IPS-18a (cell line): ENCODE data around the gene TKTL1.
"Not testable (repeated sequence)": the region's sequence is repeated elsewhere in the genome, so short reads cannot be mapped to it uniquely, and the experiment has no call there.

Experiments used
- H3K27ac ChIP-seq: one replicate; pipeline ENCODE4 v1.5.1; 2013; ENCODE audit warnings: low read length
- H3K27me3 ChIP-seq: one replicate; pipeline ENCODE4 v1.6.1; 2013; ENCODE audit warnings: mild to moderate bottlenecking, low read length; ENCODE audit not compliant: control insufficient read depth, insufficient read depth
- H3K36me3 ChIP-seq: one replicate; pipeline ENCODE4 v1.6.1; 2013; ENCODE audit warnings: low read depth, low read length; ENCODE audit not compliant: control insufficient read depth
- H3K4me1 ChIP-seq: one replicate; pipeline ENCODE4 v1.6.1; 2013; ENCODE audit warnings: low read depth, low read length; ENCODE audit not compliant: control insufficient read depth
- H3K4me3 ChIP-seq: one replicate; pipeline ENCODE4 v1.5.1; 2013; ENCODE audit warnings: low read length
- H3K9ac ChIP-seq: one replicate; pipeline ENCODE4 v1.6.1; 2013; ENCODE audit warnings: mild to moderate bottlenecking, low read length, moderate library complexity
- H3K9me3 ChIP-seq: one replicate; pipeline ENCODE4 v1.6.1; 2013; ENCODE audit warnings: low read depth, low read length; ENCODE audit not compliant: control insufficient read depth

TKTL1 gene

DNA sequence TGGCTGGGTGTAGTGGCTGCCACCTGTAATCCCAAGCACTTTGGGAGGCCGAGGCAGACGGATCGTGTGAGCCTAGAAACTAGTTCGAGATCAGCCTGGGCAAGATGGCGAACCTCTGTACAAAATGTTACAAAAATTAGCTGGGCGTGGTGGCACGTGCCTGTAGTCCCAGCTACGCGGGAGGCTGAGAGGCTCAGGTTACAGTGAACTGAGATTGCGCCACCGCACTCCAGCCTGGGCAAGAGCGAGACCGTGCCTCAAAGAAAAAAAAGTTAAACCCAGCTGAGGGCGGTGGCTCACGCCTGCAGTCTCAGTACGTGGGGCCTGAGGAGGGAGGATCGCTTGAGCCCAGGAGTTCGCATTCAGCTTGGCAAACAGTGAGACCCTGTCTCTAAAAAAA is 1.1 kb downstream of the TKTL1 start:
- Histone ChIP-seq H3K27ac (no peak overlapping the region), H3K9me3 (peaks cover 4% of the 10 kb centered on the region), H3K9ac (no peak overlapping the region)

GRCh38 chrX:154298312-154298711 is 2.7 kb downstream of the TKTL1 start:
- H3K4me1 ChIP-seq, result no peaks in the 10 kb centered on the region
- peaks cover 4% of the 10 kb centered on the region for H3K9me3 ChIP-seq
- H3K4me3 ChIP-seq, result no peak overlapping the region
- no peaks in the 10 kb centered on the region for H3K27me3 ChIP-seq
- no peak overlapping the region for H3K27ac ChIP-seq
- no peaks in the 10 kb centered on the region for H3K36me3 ChIP-seq
- no peak overlapping the region for H3K9ac ChIP-seq

More for the DNA sequence above, 1.1 kb downstream of the TKTL1 start:
- H3K36me3 ChIP-seq, result no peaks in the 10 kb centered on the region
- H3K4me3 ChIP-seq, result no peak overlapping the region
- H3K4me1 ChIP-seq, result no peaks in the 10 kb centered on the region
- no peaks in the 10 kb centered on the region for H3K27me3 ChIP-seq

DNA sequence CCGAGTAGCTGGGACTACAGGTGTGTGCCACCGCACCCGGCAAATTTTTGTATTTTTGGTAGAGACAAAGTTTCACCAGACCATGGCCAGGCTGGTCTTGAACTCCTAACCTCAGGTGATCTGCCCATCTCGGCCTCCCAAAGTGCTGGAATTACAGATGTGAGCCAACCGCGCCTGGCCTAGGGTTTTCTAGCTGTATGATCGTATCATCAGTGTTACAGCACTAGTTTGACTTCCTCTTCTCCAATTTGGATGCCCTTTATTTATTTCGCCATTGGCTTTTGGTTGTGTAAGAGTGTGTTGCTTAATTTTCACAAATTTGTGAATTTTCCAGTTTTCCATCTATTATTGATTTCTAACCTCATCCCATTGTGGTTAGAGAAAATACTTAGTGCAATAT is 5.2 kb downstream of the TKTL1 start:
- no peak overlapping the region for H3K27ac ChIP-seq
- no peaks in the 10 kb centered on the region for H3K4me1 ChIP-seq

DNA sequence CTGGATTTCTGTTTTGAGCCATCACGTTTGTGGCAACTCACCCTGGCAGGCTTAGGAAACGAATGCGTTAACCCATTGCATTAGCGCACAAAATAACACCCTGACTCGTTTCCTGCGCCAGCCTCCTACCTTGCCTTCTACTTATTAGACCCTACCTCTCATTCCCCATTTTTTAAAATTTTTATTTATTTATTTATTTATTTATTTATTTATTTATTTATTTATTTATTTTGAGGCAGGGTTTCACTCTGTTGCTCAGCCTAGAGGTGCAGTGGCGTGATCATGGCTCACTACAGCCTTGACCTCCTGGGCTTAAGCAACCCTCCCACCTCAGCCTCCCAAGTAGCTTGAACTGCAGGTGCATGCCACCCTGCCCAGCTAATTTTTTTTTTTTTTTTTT is 7.4 kb downstream of the TKTL1 start:
- not testable (repeated sequence) for H3K27me3 ChIP-seq, H3K4me3 ChIP-seq, H3K4me1 ChIP-seq, H3K9ac ChIP-seq, H3K27ac ChIP-seq, H3K36me3 ChIP-seq, H3K9me3 ChIP-seq

More for the DNA sequence above, 5.2 kb downstream of the TKTL1 start:
- peaks cover 4% of the 10 kb centered on the region for H3K9me3 ChIP-seq
- no peaks in the 10 kb centered on the region for H3K36me3 ChIP-seq
- H3K27me3 ChIP-seq, result no peaks in the 10 kb centered on the region
- no peak overlapping the region for H3K9ac ChIP-seq
- H3K4me3 ChIP-seq, result no peak overlapping the region

- no peaks in the 10 kb centered on the region for H3K36me3 ChIP-seq
- no peaks in the 10 kb centered on the region for H3K4me1 ChIP-seq
- no peaks in the 10 kb centered on the region for H3K27me3 ChIP-seq
- no peak overlapping the region for H3K4me3 ChIP-seq
- no peak overlapping the region for H3K27ac ChIP-seq
- H3K9ac ChIP-seq, result no peak overlapping the region
- no peaks in the 10 kb centered on the region for H3K9me3 ChIP-seq
These were observed 7.9 kb downstream of the TKTL1 start for GRCh38 chrX:154303476-154303875.

DNA sequence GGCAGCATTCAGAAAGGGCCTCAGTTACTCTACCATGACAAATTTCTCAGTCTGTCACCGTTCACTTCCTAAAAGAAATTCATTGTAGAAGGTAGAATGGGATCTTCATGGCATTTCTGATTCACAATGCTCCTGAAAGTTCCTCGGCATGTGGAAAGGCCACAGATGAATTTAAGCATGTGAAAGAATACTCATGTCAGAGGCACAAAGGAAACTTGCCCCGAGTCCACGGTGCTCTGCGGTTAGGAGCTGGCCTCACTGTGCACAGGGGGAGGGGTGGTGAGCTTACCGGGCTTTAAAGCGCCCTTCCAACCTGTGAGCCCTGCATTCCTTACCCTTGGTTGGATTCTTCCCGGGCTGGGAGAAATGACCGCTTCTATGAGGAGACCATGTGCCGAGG is 9.3 kb downstream of the TKTL1 start:
- Histone ChIP-seq H3K4me1 (no peaks in the 10 kb centered on the region), H3K27ac (no peak overlapping the region), H3K36me3 (no peaks in the 10 kb centered on the region), H3K9me3 (no peaks in the 10 kb centered on the region), H3K27me3 (no peaks in the 10 kb centered on the region), H3K4me3 (no peak overlapping the region), H3K9ac (no peak overlapping the region)

DNA sequence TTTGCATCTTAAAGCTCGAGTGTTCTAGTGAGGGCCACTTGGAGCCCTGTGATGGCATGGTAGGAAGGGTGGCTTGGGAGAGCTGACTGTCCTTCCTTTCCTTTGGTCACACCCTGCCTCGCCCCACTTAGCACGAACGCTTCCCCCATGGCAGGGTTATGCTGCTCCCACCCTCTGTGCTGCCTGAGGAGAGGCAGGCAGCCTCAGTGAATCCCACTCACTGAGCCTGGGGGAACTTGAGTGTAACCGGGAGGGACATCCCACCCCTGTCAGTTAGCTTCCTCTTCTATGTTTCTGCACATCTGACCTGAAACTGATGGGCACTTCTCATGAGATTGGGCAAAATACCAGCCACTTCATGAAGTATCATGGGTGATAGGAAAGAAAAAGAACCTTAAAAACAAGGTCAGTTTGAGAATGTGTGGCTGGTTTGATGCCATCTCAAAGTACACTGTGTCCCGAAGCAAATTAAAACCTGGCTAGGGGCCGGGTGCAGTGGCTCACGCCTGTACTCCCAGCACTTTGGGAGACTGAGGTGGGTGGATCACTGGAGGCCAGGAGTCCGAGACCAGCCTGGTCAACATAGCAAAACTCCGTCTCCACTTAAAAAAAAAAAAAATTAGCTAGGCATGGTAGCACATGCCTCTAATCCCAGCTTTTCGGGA is 10.1 kb downstream of the TKTL1 start:
- H3K27ac ChIP-seq, result no peak overlapping the region
- H3K9me3 ChIP-seq, result no peaks in the 10 kb centered on the region
- no peak overlapping the region for H3K9ac ChIP-seq
- no peaks in the 10 kb centered on the region for H3K36me3 ChIP-seq
- no peak overlapping the region for H3K4me3 ChIP-seq
- H3K27me3 ChIP-seq, result no peaks in the 10 kb centered on the region
- H3K4me1 ChIP-seq, result no peaks in the 10 kb centered on the region

DNA sequence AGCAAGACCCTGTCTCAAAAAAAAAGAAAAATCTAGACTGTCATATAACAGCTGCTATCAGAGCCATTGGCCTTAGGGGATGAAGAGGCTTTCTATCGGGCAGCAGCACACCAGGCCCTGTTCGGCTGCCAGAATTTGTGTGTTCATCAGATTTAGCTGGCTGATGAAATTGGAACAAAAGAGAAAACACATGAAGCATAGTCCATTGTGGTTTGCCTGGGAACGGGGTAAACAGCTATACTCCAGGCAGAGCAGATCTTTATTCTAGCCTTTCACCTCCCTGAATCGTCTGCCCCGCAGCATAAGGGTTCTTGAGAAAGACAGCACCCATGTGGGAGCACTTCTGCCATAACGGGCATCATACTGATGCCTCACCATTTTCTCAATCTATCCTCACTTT is 11.6 kb downstream of the TKTL1 start:
- Histone ChIP-seq H3K9ac (no peak overlapping the region), H3K4me3 (no peak overlapping the region), H3K27me3 (no peaks in the 10 kb centered on the region), H3K4me1 (no peaks in the 10 kb centered on the region), H3K36me3 (no peaks in the 10 kb centered on the region), H3K27ac (no peak overlapping the region), H3K9me3 (no peaks in the 10 kb centered on the region)

- H3K4me1 ChIP-seq, result no peaks in the 10 kb centered on the region
- no peaks in the 10 kb centered on the region for H3K27me3 ChIP-seq
- H3K4me3 ChIP-seq, result no peak overlapping the region
- H3K9me3 ChIP-seq, result no peaks in the 10 kb centered on the region
- H3K9ac ChIP-seq, result no peak overlapping the region
- H3K36me3 ChIP-seq, result no peaks in the 10 kb centered on the region
- H3K27ac ChIP-seq, result no peak overlapping the region
These were observed 12.7 kb downstream of the TKTL1 start for GRCh38 chrX:154308108-154308946.

DNA sequence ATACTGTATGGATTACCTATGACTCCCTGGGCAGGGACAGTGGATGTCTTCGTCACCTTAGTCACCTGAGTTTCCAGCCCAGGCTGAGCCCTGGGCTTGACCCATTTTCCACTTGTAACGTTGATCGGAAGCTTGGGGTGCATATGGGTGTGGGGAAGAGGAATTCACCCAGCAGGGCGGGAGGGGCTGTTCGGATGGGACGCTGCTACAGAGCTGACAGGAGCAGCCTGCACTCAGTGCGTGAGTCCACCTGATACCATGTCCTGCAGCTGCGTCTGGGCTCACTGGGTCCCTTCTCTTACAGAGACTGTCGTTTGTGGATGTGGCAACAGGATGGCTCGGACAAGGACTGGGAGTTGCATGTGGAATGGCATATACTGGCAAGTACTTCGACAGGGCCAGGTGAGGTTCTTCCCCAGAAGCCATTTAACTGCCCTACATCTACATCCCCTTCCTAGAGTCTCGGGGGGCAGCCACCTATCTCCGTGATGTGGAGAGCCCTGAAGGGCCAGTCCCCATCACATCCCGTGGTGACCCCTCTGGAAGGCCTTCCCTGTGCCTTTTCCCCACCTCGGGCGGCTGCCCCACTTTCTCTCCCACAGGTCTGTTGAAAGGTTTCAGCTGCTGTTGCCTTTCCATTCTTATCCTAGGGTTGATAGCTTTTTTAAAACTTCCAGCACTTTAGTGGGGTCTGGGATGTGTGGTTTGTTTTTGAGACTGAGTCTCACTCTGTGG is 13.6 kb downstream of the TKTL1 start:
- no peaks in the 10 kb centered on the region for H3K27me3 ChIP-seq
- no peaks in the 10 kb centered on the region for H3K36me3 ChIP-seq
- no peak overlapping the region for H3K4me3 ChIP-seq
- no peak overlapping the region for H3K9ac ChIP-seq
- H3K27ac ChIP-seq, result no peak overlapping the region
- H3K4me1 ChIP-seq, result no peaks in the 10 kb centered on the region
- H3K9me3 ChIP-seq, result no peaks in the 10 kb centered on the region

DNA sequence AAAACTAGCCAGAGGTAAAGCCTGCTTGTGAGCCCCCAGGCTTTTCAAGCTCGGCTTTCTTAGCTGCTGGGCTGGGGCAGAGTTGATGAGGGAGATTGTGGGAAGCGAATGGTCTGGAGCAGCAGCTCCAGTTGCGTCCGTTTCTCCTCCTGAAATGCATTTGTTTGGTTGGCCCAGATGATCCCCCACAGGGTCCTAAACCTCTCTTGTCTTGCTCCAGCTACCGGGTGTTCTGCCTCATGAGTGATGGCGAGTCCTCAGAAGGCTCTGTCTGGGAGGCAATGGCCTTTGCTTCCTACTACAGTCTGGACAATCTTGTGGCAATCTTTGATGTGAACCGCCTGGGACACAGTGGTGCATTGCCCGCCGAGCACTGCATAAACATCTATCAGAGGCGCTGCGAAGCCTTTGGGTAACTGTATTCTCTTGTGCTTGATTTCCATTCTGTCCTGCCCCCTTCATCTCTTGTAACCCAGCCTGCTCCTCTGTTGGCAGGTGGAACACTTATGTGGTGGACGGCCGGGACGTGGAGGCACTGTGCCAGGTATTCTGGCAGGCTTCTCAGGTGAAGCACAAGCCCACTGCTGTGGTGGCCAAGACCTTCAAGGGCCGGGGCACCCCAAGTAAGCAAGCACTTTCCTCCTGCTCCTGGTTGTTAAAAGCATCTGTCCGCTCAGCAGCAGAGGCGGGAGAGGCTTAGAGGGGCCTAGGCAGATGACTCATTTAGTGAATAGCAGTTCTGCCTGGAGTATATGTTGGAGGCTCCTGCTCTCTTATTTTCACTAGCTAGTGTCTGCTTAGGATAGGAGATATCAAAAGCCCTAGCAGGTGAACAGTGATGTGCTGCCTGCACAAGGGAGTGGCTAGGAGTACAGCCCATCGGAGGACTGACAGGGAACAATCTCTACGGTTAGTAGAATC is 15.3 kb downstream of the TKTL1 start:
- H3K4me3 ChIP-seq, result no peak overlapping the region
- no peaks in the 10 kb centered on the region for H3K4me1 ChIP-seq
- H3K9ac ChIP-seq, result no peak overlapping the region
- H3K27ac ChIP-seq, result no peak overlapping the region
- H3K36me3 ChIP-seq, result no peaks in the 10 kb centered on the region
- H3K27me3 ChIP-seq, result no peaks in the 10 kb centered on the region
- H3K9me3 ChIP-seq, result no peaks in the 10 kb centered on the region
